HepG2 (cell line): ENCODE data around the gene DCUN1D2. TPM values are rescaled to one million over a fixed set of nuclear protein-coding genes. Genes with fewer than 3 reads are reported as not detected.
A peak's percentile ranks its signal among the peaks of the same experiment; 100 is the strongest.

Source experiments
- FOXA1 ChIP-seq, 2 experiments: fragments of 450-650 bp in 1 of 2; sonication (generic) in 1 of 2; formaldehyde crosslinking in 1 of 2; IDR thresholded peaks; 2 replicates each; pipeline versions ENCODE4 v1.4.0 to v1.6.1; 2016 to 2020; ENCODE audit warnings: missing genetic modification reagents in 1 of 2
- HOMEZ ChIP-seq: IDR thresholded peaks from 2 replicates; pipeline ENCODE4 v1.6.1; 2016; ENCODE audit warnings: low read depth
- NFE2L1 ChIP-seq: sonication (generic); formaldehyde crosslinking; IDR thresholded peaks from 2 replicates; pipeline ENCODE4 v1.4.0; 2020; ENCODE audit warnings: missing genetic modification reagents, mild to moderate bottlenecking, borderline replicate concordance
- ONECUT2 ChIP-seq: sonication (generic); formaldehyde crosslinking; IDR thresholded peaks from 2 replicates; pipeline ENCODE4 v1.4.0; 2020; ENCODE audit warnings: missing genetic modification reagents
- TEF ChIP-seq: sonication (generic); formaldehyde crosslinking; IDR thresholded peaks from 2 replicates; pipeline ENCODE4 v1.5.0; 2020; ENCODE audit warnings: missing genetic modification reagents
- TOPORS ChIP-seq: sonication (generic); formaldehyde crosslinking; IDR thresholded peaks from 2 replicates; pipeline ENCODE4 v1.8.0; 2023; ENCODE audit warnings: mild to moderate bottlenecking, missing genetic modification reagents
- ZNF256 ChIP-seq: sonication (generic); formaldehyde crosslinking; conservative IDR thresholded peaks from 2 replicates; pipeline ENCODE4 v1.4.0; 2020; ENCODE audit warnings: missing genetic modification reagents
- ZNF350 ChIP-seq: sonication (generic); formaldehyde crosslinking; IDR thresholded peaks from 2 replicates; pipeline ENCODE4 v1.4.0; 2020; ENCODE audit warnings: mild to moderate bottlenecking, low read depth, missing genetic modification reagents, borderline replicate concordance
- ZNF513 ChIP-seq: sonication (generic); formaldehyde crosslinking; conservative IDR thresholded peaks from 2 replicates; pipeline ENCODE4 v1.5.0; 2020; ENCODE audit warnings: missing genetic modification reagents
- ZNF549 ChIP-seq: sonication (generic); formaldehyde crosslinking; IDR thresholded peaks from 2 replicates; pipeline ENCODE4 v1.5.0; 2020; ENCODE audit warnings: missing genetic modification reagents
- ZNF616 ChIP-seq: sonication (generic); formaldehyde crosslinking; IDR thresholded peaks from 2 replicates; pipeline ENCODE4 v1.5.0; 2020; ENCODE audit warnings: low read depth, mild to moderate bottlenecking, missing genetic modification reagents
- ZNF710 ChIP-seq: sonication (generic); formaldehyde crosslinking; IDR thresholded peaks from 2 replicates; pipeline ENCODE4 v1.5.0; 2020; ENCODE audit warnings: mild to moderate bottlenecking, missing genetic modification reagents, borderline replicate concordance
- polyA plus RNA-seq, 8 experiments: library from polyadenylated mRNA; depleted of rRNA in 3 of 8; stranded (reverse) in 7 of 8; unstranded in 1 of 8; fragments of >200 nt; fragmentation: Illumina TruSeq in 4 of 8; extraction: Trizol in 4 of 8; gene quantifications; 2 replicates each; pipeline versions ENCODE4 v1.2.1 to v1.2.3, GENCODE V29; 2011 to 2016; ENCODE audit warnings: low read depth in 4 of 8, missing spikeins in 1 of 8, mixed read lengths in 1 of 8; ENCODE audit not compliant: insufficient read depth in 1 of 8
- total RNA-seq, 5 experiments: library from RNA; depleted of rRNA; stranded (reverse); fragments of >200 nt; fragmentation: Illumina TruSeq; extraction: Trizol; gene quantifications; 2 replicates each; pipeline ENCODE4 v1.2.3, GENCODE V29; 2016; ENCODE audit warnings: low read depth in 1 of 5
- TF ChIP-seq, protein P1 (sequence below): sonication (generic); formaldehyde crosslinking; IDR thresholded peaks from 2 replicates; pipeline ENCODE4 v1.5.1; 2020; ENCODE audit warnings: mild to moderate bottlenecking, moderate library complexity, missing genetic modification reagents
- TF ChIP-seq, protein P2 (sequence below): sonication (generic); formaldehyde crosslinking; IDR thresholded peaks from 2 replicates; pipeline ENCODE4 v1.4.0; 2020; ENCODE audit warnings: missing genetic modification reagents

Gene DCUN1D2
- total and polyA plus RNA-seq, 2 of the 13 experiments (the other 11 are each of a cell fraction or from before 2014, with no cell fraction given): 9.1 to 9.6 TPM

GRCh38 chr13:113490496-113491417 lies at the start of gene DCUN1D2 (continued):
- TF ChIP-seq TOPORS (CRISPR knock-in tag) (peak; percentile 25; the same call in 1 of the 2 replicates), FOXA1 (IDR thresholded peaks at IDR 0.05) (no peak), FOXA1 (CRISPR knock-in tag; IDR thresholded peaks at IDR 0.05) (no peak), ONECUT2 (CRISPR knock-in tag) (no peak), ZNF350 (CRISPR knock-in tag) (0 out of 2 replicates have a peak, but pooled peaks have one; percentile 55), ZNF616 (CRISPR knock-in tag) (0 out of 2 replicates have a peak, but pooled peaks have one; percentile 32), ZNF256 (CRISPR knock-in tag) (no peak), ZNF710 (CRISPR knock-in tag) (0 out of 2 replicates have a peak, but pooled peaks have one; percentile 30), TEF (CRISPR knock-in tag) (no peak), NFE2L1 (CRISPR knock-in tag) (no peak), ZNF549 (CRISPR knock-in tag) (no peak), HOMEZ (CRISPR knock-in tag) (no peak), ZNF513 (no peak)
- TF ChIP-seq, protein P1, sequence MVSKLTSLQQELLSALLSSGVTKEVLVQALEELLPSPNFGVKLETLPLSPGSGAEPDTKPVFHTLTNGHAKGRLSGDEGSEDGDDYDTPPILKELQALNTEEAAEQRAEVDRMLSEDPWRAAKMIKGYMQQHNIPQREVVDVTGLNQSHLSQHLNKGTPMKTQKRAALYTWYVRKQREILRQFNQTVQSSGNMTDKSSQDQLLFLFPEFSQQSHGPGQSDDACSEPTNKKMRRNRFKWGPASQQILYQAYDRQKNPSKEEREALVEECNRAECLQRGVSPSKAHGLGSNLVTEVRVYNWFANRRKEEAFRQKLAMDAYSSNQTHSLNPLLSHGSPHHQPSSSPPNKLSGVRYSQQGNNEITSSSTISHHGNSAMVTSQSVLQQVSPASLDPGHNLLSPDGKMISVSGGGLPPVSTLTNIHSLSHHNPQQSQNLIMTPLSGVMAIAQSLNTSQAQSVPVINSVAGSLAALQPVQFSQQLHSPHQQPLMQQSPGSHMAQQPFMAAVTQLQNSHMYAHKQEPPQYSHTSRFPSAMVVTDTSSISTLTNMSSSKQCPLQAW (CRISPR knock-in tag): no peak
- TF ChIP-seq, protein P2, sequence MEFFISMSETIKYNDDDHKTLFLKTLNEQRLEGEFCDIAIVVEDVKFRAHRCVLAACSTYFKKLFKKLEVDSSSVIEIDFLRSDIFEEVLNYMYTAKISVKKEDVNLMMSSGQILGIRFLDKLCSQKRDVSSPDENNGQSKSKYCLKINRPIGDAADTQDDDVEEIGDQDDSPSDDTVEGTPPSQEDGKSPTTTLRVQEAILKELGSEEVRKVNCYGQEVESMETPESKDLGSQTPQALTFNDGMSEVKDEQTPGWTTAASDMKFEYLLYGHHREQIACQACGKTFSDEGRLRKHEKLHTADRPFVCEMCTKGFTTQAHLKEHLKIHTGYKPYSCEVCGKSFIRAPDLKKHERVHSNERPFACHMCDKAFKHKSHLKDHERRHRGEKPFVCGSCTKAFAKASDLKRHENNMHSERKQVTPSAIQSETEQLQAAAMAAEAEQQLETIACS: peak; percentile 24; the same call in 1 of the 2 replicates
